GM18519 (cell line): Measurements from ENCODE around the gene NLGN1.
A peak's percentile ranks its signal among the peaks of the same experiment; 100 is the strongest.
"Not testable (repeated sequence)": the region's sequence is repeated elsewhere in the genome, so short reads cannot be mapped to it uniquely, and the experiment has no call there.

Experiments
- ATAC-seq: cut with Tn5 transposase; IDR thresholded peaks from one replicate; pipeline ENCODE4 v1.9.1; 2021; ENCODE audit warnings: mild to moderate bottlenecking, moderate library complexity; ENCODE audit not compliant: unreplicated experiment, low FRiP score

Gene NLGN1

DNA sequence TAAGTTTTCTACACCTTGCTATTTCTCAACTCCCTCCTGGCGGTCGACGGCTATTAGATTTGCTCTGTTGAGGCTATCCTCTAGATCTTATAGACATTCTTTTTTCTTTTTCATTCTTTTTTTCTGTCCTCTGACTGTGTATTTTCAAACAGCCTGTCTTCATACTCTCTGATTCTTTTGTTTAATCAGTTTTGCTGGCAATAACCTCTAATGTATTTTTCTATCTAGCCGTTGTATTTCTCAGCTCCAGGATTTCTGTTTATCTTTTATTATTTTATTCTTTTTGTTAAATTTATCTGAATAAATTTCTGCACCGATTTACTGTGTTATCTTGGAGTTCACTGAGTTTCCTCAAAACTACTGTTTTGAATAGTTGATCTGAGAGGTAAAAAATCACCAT is 31.5 kb downstream of the NLGN1 start:
- no peak for ATAC-seq

DNA sequence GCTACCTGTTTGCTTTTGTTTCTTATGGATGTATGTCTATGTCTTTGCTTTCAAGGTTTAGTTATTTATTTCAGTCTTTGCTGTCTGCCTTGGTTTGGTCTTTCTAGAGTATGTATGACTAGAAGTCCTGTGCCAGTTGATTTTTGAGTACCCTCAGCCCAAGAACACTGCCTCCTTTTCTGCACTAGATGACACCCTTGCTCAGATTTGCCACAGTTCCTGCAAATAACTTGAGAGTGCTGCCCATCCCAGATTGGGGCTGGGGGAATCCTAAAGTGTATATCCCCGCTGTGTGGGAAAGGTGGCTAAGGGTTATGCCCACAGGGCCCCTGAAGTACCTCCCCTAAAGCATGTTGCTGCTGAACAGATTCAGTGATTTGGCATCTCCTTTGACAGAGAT is 32.0 kb downstream of the NLGN1 start:
- ATAC-seq = no peak

DNA sequence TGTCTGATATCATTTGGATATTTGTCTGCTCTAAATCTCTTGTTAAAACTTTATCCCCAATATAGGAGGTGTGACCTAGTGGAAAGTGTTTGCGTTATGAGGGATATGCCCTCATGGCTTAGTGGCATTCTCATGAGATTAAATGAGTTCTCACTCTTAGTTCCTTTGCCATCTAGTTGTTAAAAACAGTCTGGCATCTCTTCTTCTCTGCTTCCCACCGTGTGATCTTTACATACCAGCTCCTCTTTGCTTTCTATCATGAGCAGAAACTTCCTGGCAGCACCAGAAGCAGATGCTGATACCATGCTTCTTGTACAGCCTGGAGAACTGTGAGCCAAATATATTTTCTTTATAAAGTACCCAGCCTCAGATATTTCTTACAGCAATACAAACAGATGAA is 33.0 kb downstream of the NLGN1 start:
- no peak for ATAC-seq

DNA sequence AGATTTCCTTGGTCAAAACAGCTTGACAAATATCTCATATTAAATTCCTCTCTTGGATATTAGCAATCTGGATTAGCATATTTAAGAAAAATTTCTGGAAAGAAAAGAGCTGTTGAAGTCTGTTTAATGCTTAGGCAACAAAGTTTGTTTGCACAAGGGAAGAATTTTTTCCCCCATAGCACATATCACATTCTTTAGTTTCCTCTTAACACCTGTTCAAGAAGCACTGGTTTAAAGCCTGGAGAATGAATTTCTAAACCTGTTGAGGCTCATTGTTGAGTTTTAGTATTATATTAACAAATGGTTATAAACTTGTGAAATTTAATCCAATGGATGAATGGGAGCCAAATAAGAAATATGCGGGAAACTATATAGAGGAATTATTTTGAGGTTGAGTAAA is 41.5 kb downstream of the NLGN1 start:
- no peak for ATAC-seq

DNA sequence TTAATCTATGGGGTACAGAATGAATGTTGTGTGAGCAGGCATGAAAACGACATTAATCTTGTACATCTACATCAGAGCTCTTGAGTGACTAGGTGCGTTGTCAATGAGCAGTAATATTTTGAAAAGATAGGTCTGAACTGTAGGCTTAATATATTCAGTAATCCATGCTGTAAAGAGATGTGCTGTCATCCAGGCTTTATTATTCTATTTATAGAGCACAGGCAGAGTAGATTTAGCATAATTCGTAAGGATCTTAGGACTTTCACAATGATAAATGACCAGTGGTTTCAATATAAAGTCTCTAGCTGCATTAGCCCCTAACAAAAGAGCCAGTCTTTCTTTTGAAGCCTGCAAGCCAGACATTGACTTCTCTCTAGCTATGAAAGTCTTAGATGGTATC is 43.0 kb downstream of the NLGN1 start:
- ATAC-seq = no peak

DNA sequence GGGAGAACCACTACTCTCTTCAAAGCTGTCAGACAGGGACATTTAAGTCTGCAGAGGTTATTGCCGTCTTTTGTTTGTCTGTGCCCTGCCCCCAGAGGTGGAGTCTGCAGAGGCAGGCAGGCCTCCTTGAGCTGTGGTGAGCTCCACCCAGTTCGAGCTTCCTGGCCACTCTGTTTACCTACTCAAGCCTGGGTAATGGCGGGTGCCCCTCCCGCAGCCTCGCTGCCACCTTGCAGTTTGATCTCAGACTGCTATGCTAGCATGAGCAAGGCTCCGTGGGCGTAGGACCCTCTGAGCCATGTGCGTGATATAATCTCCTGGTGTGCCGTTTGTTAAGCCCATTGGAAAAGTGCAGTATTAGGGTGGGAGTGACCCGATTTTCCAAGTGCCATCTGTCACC is 54.0 kb downstream of the NLGN1 start:
- ATAC-seq = not testable (repeated sequence)

DNA sequence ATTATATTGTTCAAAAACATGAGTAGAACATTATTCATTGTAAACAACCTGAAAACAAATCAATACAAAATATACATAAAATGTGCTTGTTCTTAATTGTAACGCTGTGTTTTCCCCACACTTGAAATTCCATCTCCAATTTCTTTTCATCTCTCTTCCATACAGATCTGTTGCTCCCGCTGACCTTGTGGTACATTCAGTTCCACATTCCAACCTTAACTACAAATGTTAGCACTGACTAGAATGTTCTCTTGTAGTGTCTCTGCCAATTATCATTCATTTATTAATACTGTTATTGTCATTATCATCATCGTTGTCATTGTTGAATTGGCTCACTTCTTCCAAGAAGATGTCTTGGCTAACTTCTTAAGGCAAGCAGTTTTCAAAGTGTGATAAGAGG is 65.7 kb downstream of the NLGN1 start:
- no peak for ATAC-seq

DNA sequence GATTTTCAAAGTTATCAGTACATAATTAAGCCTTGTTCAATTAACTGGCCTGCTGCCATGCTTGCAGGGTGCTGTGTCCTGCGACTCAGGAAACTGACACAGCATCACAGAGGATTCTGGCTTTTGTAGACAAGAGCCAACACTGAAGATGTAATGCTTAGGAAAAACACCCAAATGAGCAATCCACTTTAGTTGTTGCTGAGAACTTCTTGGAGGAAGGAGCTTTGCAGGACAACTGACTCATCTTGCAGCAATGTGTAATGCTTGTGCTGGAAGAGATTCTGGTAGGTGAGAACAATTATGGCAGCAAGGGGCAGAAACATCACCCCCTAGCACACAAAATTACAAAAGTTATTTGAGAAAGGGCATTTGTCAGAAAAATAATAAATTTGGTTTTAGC is 67.6 kb downstream of the NLGN1 start:
- no peak for ATAC-seq

DNA sequence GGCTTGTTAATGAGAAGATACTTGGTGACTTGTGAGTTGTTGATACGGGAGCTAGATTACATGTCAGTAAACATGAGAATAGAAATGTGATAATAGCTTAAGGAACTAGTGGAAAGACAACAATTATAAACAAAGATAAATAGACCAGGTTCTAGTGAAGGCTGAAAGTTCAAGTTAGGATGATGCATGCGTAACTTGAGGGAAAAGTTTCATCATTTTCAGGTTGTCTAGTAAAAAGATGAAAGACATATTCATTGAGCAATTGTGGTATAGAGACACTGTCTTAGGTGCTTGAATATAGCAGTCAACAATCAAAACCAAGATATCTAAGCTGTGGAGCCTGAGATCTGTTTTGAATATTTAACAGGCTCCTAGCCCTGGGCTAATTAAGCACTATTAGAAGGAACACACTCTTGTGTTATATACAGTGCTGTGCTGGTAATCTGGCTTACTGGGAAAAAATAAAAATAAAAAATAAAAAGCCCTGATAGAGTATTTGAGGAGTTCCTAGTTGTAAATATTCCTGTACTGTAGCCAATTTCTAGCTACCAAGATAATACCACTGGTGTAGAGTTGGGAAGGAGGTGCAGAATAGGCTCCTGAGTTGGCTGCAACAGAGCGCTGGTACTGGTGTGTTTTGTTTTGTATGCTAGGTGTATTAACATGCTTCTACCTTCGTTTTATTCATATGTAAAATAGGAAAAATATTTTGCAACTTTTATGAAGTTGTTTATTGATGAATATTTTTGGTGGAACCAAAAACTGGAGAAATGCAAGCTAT is 68.5 kb downstream of the NLGN1 start:
- no peak for ATAC-seq

DNA sequence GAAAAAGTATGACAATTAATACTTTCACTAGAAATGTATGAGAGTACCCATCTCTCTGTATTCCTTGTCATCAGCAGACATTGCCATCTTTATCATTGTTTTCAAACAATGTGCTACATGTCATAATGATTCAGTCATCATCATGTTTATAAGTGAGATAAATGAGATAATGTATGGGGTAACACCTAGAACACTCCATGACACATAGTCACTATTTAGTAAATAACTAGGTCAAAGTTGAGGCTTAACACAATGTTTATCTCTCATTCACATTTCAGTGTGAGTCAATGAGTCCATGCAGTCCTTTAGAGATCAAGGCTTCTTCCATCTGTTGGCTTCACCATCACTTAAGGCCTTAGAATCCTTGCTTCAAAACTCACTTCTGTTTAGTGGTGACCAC is 70.0 kb downstream of the NLGN1 start:
- ATAC-seq = no peak

DNA sequence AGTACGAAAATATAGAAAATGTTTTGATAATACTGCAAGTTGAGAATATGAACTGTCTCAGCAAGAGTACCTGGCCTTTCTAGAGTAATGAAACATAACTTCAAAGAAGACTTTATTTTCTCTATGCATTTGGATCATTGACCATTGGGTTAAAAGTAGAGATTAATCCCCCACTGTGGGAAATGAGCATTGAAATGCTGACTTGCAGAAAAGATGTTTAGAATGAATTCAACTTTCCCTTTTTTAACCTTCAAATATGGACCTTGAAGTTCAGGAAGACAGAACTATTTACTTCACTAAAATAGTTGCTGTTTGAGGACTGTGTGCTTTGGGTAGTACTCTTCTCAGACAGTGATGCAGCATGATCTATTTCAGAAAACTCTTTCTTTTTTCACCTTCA is 75.7 kb downstream of the NLGN1 start:
- ATAC-seq = no peak

DNA sequence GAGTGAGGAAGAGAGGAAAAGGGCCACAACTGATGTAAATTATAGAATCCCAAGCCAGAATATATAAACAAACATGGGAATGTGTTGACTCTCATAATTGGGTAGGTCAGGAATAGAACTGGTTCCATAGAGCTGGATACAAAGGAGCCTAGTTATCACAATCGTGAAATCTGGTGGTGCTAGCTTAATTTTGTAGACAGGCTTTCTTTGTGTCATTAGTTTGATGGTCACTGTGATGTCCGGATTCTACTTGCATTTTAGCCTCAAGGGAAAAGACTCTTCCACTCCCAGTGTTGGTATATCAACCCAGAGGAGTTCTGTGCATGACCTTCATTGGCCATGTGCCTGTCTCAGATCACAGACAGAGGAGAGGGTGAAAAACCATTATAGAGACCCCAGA is 81.8 kb downstream of the NLGN1 start:
- ATAC-seq = no peak

DNA sequence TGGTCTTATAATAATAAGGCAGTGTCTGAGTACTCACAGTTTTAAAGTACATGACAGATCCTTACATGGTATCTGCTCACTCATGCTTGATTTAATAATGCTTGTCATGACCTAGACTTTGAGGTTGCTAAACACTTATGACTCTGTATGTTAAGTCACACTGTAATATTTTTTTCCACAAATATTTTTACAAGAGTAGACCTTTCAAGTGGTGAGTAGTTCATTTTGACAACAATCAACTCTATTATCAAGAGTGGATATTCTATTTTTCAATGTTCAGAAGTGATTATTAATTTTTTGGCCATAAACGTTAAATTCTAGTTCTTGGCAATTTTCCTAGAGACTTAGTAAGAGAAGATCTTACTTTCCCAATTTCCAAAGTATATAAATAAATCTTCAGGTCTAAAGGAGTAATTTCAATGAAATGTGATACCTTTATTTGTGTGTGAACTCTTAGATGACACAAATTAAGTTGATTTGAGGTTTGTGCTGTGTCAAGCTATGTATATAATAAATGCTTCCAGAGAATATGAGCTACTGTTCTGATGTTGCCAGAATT is 104.5 kb downstream of the NLGN1 start:
- ATAC-seq = no peak

DNA sequence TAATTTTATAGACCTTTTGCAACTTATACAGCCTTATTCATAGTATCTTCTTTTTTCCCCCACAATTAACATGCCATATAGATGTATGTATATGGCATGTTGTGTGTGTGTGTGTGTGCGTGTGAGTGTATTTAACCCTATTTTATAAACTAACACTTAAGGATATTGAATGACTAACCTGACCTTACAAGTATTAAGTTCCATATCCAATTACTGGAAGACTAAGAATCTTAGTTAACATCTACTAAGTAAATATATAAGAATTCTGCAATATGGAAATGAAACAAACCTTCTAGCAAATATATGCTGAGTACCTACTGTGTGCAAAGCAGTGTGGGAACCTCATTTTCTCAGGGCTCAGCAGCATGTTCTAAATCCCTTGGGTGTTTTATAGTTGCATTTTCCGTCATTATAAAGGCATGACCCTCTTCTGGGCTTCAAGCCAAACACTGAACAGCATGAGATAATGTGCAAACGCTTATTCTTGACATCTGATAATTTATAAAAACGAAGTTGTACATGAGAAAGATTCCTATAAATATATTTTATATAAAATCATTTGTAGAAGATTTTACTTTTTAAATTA is 105.5 kb downstream of the NLGN1 start:
- ATAC-seq = no peak

DNA sequence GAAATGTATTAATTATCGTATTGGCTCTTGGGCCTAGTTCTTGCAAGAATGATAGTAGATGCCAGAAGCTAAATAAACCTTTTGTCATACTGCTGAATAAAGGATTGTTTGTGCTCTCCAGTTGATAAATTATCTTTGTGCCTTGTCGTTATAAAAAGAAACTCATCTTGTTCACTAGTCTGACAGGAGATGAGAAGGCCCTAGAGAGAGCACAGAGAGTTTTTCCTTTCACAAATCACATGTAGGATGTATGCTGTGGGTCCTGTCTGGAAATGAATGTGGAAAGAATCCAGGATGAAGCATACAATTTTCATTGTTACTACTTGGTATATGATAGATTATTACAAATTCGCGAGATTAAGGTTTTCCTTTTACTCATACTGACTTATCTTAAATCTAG is 113.0 kb downstream of the NLGN1 start:
- no peak for ATAC-seq

DNA sequence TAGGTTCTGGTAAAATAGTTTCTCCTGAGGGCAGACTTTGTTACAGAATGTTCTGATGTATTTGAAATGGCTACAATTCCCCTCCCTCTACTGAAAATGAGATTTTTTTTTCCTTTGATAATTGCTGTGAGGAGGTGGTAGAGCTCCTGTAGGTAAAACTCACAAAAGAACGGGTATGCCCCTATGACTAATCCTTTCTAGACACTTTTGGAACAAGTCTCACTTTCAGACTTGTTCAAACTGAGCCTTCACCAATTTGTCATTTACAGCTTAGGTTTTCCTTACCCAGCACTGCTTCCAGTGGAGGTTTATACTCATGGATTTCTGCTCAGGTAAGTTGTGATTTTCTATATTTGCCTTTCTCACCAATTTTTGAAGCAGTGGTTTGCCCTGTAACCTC is 115.6 kb downstream of the NLGN1 start:
- ATAC-seq = no peak

DNA sequence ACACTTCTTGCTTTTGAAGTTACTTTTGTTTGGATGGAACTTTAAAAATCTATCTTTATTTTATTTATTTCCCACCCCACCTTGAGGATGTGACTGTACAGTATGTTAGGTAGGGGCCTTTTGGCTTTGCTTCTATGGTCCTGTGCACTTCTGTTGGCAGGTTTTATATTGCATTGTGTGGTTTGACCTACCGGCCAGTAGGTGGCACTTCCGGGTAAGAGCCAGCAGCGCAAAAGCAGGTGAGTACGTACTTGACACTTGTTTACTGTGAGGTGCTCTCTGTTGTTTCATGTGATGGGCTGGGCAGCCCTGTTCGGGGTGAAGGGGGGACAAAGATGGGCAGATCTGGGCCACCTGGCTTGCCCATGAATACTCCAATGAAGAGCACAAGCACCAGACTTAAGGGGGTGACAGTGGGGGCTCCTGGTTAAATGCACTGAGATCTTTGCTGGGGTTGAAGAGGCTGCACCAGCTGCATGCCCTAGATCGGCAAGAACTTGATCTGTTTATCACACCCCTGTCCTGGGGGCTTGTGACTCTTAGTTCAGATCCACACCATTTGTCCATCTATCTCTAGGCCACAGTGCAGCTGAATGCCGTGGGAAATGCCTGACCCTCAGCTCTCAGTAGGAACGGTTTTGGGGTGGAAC is 131.6 kb downstream of the NLGN1 start:
- peak; percentile 85 for ATAC-seq

DNA sequence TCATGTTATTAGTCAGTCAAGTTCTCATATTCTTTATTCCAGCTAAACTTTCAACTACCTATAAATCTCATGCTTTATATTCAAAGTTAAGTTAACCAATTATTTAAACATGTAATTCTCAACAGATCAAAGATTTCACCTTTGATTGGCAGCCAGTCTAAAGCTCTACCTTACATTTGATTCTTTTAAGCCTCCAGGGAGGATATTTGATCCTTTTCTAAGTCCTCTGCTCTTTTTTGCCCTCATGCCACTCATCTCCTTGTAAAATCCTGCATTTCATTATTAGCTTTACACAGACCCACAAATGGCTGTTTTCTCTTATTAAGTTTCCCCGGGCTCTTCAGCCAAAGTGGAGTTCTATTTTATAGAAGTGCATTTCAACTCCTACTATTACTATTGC is 134.1 kb downstream of the NLGN1 start:
- ATAC-seq = no peak

DNA sequence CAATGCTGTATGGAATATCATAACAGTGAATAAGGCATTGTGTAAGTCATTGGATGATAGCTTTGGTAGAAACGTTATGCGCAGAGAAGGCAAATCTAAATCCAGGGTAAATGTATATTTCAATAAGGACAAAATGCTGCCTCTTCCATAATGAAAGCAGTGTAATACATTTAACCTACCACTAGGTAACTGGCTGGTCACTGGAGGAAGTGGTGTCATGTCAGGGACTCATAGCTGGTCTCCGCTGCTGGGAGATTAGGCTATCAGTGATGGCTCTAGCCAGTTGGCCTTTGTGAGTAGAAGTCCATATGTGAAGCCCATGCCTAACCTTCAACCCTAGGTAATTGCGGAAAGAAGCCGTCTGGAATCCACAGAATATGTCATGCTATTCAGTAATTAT is 140.9 kb downstream of the NLGN1 start:
- ATAC-seq = no peak

DNA sequence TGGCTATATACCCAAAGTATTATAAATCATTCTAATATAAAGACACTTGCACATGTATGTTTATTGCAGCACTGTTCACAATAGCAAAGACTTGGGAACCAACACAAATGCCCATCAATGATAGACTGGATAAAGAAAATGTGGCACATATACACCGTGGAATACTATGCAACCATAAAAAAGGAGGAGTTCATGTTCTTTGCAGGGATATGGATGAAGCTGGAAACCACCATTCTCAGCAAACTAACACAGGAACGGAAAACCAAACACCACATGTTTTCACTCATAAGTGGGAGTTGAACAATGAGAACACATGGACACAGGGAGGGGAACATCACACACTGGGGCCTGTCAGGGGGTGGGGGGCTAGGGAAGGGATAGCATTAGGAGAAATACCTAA is 148.0 kb downstream of the NLGN1 start:
- ATAC-seq = not testable (repeated sequence)

DNA sequence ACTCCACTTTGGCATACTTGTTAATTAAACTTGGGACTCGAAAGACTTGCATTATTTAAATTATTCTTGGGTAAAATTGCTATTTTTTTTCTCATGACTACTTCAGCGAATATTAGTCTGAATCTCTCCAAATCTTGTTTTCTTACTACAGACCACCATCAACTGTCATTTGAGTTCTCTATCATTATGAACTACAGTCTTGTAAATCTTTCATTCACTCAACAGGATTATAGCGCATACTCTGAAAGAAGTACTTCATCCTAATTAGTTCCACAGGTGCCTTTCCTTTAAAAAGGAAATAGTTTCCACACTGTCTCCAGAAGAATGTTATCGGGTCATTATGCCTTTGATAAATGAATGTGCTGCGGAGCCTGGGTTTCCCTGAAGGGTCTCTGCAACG is 149.5 kb downstream of the NLGN1 start:
- no peak for ATAC-seq

DNA sequence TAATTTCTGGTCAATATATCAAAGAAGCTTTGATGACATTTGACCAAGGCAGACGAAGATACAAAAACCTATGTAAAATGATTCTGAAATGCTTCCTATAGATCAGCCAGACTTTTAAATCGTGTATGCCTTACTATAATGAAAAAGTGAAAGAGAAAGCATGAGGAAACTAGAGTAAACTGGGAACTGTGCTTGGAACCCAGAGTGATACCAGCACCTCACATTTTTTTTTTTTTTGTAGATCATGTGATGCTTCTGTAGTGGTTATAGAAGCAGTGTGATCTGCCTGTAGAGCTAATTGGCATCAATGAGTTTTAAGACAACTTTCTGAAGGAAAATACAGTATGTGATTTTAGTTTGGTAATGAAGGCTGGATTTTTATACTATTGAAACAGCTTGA is 150.7 kb downstream of the NLGN1 start:
- ATAC-seq = no peak
